Activated naive CD8-positive, alpha-beta T cell treated with anti-CD3 and anti-CD28 coated beads, Interleukin-2, amount 50 U/mL, for 16 hours (primary cell): ENCODE measurements around the gene CABLES2.

Experiments used
- DNase-seq: peaks from one replicate; pipeline ENCODE4 v3.0.0-alpha.2; 2020; ENCODE audit warnings: low read depth, low spot score

CABLES2 gene, protein sequence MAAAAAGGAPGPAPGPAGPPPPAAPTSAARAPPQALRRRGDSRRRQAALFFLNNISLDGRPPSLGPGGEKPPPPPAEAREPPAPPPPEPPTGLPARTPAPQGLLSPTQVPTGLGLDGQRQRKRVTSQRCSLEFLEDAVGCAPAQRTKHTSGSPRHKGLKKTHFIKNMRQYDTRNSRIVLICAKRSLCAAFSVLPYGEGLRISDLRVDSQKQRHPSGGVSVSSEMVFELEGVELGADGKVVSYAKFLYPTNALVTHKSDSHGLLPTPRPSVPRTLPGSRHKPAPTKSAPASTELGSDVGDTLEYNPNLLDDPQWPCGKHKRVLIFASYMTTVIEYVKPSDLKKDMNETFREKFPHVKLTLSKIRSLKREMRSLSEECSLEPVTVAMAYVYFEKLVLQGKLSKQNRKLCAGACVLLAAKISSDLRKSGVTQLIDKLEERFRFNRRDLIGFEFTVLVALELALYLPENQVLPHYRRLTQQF

DNA sequence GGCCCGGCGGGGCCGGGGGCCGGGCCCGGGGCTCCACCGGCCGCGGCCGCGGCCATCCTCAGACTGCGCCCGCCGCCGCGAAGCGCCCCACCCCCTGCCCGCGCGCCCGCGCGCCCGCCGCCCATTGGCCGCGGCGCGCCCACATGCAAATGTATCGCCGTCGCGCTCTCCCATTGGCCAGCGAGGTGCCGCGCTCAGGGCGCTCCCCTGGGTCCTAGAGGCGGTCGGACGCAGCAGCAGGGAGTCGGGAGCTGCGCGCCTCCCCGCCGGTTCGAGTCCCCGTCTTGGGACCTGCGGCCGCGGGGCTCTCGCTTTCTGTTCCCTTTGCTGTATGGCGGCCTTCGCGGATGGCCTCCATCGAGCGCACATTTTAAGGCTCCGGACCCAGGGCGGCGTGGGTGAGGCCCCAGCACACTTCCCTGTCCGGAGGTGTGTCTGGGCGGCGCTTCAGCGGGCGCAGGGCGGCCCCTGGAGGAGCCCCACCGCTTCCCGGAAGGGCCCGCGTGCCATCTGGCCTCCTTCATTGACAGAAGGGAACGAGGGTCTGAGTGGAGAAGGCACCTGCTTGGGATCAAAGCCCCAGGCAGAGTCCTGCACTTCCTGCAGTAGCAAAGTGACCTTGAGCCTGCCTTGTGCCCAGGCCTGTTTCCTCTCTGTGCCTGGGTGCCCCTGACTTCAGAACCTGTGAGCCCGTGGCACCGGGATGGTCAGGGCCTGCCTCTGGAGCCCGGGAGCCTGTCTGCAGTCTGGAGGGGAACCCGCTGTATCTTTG, at the start of gene CABLES2:
CABLES2 (minus strand) TSS at position 65 of the 772 bp plus-strand sequence; CDS start at position 56, 9 bp downstream.
- peak; percentile 82 for DNase-seq

DNA sequence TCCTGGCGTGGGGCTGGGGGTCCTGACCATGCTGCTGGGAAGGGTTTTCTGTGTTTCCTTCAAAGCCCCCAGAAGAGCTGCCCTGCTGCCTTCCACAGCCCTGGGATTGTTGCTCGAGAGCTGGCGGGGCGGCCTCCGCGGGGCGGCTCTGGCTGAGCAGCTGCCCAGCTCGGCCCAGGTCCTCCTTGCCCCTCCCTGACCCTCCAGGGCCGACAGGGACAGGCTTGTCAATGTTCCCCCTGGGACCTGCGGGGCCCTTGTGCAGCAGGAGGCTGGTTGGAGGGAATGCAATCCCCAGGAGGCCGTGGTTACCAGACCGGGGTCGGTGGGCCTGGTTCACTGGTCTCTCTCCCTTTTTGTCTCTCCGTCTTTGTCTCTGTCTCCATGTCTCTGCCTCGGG, 48.8 kb upstream of the CABLES2 start:
- no peak for DNase-seq

DNA sequence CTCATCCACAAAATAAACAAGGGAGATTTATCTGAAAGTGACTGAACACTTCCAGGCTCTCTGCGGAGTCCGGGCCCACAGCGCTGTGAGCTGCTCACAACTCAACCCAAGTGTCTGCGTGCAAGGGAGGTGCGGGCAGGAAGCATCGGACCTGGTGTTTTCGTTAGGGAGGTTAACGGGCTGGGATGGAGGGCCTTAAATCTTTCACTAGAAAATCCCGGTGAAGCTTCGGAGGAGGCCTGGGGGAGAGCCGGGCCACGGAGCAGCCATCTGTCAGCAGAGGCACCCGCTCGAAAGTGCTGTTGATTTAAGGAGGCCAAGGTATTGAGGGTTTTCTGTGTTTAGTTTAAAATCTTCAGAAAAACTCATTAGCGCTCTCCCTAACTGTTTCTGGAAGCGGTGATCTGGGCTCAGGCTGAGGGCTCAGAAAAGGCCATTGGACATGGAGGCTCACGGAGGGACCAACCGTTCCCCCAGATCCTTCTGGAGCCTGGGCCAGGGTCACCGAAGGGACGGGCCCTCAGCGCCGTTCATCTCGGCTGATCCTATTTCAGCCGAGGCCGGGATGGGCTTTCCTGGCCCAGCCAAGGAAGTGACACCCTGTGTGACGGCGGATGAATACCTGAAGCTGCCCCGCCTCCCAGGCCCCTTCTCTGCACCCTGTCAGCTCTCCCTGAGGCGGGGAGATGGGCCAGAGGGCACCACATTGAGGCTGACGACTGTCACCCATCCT, 48.0 kb upstream of the CABLES2 start:
- DNase-seq = no peak

DNA sequence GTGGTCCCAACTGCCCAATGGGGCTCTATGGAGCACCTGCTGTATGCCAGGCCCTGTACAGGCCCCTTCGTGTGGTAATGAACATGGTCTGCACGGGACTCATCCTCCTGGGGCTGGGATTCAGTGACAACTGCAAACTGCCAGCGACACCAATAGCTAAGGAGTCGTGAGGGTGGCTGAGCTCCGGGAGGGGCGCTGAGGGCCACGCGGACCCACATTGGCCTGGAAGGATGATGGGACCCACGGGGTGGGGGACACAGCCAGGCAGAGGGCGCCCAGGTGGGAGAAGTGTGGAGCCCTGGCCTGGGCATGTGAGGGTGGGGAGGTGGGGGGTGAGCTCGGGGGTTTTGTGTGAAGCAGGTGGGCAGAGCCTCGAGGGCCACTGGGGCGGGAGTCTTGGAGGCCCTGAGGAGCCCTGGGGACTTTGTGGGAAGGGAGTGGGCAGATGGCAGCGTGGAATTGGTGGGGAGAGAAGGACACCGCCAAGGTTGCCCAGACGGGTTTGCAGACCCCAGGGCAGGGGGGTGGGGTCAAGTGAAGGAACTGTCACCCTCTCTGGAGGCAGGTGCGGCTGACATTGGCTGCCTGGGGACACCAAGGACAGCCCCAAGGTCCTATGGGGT, 46.2 kb upstream of the CABLES2 start:
- DNase-seq = no peak

DNA sequence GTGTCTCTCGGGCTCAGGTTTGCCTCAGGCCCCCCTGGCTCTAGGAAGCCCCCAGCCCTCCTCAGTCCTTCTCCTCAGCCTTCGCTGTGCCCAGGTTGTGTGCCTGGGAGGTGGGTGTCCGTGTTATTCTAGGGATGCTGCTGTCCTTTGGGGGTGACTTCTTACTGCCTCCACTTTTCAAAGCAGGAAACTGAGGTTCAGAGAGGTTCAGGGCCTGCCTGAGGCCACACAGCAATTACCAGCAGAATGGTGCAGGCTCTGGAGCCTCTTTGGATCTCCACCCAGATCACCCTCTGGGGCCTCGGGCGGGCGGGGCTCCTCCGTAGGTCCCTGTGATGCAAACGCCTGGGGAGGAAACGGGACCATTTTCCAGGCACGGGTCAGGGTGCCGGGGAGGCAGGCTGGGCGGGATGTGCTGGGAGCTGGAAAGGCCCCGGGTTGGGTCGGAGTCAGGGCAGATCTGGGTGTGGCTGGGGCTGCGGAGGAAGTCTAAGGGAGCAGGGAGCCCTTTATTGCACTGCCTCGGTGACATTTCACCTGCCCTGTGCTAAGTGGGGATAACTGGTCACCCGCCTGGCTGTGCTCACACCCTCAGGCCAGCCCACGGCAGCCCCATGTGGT, 45.5 kb upstream of the CABLES2 start:
- DNase-seq = no peak

DNA sequence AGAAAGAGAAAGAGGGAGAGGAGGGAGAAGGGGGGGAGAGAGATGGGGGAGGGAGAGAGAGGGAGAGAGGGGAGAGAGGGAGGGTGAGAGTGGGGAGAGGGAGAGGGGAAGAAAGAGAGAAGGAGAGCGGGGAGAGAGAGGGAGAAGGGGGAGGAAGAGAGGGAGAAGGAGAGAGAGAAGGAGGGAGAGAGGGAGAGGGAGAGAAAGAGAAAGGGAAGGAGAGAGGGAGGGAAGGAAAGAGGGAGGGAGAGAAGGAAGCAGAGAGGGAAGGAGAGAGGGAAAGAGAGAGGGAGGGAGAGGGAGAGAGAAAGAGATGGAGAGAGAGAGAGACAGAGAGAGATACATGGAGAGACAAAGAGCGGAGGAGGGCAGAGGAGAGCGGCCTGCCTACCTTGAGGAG, 44.9 kb upstream of the CABLES2 start:
- DNase-seq = no peak

DNA sequence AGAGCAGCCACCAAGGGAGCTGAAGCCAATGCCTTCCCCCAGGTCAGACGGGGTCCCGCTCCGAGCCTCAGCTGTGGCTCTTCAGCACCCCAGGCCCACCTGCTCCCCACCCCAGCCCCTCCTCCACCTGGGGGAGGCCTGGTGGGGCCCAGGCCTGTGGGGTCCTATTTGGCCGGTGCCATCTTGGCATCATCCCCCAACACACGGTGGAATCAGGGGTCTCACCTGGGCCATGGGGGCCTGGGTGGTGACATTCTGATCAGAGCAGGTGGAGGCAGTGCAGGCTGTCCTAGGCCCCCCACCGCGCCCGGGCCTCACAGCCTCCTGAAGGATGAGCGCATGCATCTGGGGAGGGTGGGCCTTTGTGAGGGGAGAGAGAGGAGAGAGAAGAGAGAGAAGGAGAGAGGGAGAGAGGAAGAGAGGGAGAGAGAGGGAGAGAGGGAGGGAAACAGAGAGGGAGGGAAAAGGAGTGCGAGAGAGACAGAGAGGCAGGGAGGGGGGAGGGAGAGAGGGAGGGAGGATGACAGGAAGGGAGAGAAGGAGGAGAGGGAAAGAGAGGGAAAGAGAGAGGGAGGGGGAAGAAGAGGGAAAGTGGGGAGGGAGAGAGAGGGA, 44.2 kb upstream of the CABLES2 start:
- no peak for DNase-seq

DNA sequence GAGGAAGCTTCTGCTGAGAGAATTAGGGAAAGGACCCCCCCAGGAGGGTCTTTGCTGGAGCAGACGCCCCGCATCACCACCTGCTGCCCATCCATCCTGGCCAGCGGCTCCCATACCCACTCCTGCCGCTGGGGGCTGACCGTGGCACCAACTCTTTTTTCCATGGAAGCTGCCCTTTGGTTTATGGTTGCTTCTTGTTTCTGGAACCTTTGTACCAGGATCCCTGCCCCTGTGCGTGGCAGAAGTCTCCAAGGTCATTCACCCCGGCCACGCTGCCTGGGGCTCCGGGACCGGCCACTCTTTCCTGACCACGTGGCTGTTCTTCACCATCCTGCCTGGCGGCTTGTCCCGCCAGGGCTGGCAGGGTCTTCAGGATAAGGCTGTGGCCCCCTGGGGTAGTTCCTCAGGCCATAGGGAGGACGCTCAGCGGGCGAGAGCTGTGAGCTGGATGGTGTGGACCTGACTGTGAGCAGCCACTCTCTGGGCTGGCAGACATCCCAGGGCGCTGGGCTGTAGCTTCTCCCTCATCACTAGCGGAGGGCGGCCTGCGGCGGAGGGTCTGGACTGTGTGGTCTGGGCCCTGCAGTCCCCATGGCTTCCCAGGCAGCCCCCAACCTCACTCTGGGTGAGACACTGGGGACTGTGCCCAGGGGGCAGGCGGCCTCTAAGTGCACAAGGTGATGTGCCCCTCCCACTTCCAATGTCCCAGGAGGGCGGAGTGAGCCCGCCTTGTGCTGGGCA, 43.0 kb upstream of the CABLES2 start:
- DNase-seq = no peak

DNA sequence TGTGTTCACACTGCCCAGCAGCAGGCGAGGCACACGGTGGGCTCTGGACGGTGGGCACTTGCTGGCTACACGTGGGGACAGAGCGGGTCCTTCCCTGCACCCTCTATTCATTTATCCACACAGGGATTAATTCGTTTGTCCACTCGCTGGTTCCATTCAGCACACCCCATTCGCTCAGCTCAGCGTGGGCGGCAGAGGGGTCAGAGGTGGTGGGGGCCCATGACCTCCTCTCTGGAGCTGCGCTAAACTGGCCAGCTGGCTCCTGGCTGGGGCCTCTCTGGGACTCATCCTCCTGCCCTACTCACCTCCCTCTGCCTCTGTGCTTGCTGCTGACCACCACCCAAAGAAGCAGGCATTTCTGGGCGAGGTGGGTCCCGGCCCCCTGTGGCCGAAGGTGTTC, 41.7 kb upstream of the CABLES2 start:
- no peak for DNase-seq

DNA sequence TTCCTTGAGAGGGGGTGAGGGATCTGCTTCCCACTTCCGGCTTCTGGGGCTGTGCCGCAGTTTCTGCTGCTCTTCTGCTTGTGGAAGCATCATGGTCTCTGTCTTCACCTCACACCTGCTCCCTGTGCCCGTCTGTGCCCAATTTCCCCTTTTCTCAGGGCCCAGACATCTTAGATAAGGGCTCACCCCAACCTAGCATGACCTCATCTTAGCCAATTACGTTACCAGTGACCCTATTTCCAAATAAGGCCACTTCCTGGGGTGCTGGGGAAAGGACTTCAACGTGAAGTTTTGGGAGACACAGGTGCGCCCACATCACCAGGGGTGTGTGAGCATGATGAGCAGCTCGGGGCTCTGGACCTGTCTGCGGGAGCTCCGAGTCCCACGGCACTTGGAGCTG, 41.0 kb upstream of the CABLES2 start:
- no peak for DNase-seq

DNA sequence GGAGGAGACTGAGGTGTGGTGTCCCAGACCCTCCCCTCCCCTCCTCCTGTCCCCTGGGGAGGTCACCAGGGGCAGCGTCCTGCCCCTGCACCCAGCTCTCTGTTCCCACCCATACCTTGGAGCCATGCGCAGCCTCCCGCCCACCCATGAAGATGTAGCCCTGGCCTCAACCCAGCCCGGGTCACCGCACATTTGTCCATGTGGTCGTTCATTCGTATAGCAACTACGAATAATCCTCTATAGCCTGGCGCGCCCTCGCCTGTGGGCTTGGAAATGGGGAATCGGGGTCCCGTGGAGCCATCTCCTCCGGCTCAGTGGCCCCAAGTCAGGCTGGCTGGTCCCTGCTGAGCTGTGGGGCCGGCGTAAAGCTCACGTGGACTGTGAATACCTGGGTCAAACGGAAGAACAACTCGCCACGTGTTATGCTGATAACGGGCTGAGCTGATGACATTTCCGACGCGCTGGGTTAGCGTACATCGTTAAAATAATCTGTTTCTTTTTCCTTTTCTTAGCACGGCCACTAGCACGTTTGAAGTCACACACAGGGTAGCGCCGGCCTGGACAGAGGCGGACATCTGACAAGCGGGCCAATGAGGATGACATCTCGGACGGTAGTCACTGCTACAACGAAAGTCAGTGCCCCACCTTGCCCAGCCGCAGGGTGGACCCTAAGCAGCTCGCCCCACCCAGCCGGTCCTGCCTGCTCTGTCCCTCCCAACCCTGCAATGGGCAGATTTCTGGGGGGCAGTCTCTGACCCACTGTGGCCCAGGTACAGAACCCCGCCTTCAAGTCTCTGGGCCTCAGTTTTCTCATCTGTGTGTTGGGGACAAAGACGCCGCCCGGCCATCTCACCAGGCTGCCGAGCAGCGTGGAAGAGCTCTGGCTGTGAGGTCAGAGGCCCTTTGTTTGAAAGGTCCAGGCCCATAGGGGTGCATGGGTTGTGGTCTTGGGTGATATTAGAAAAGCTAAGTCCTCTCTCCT, 40.1 kb upstream of the CABLES2 start:
- DNase-seq = no peak

DNA sequence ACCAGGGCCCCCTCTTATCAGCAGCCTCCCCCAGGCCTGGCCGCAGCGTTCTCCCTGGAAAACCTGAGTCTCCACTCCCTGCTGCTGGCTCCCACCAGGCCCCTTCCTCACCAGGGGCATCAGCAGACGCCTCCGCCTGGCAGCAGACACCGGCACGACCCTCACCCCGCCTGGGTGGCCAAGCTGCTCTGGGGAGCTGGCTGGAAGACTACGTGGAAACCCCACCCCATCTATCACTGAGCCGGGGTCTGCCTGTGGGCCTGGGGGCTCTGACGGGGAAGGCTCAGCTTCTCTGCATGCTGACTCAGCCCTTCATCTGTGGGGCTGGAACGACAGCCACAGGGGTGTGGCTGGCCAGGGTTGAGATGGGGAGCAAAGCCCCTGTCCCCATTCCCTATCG, 39.4 kb upstream of the CABLES2 start:
- no peak for DNase-seq

DNA sequence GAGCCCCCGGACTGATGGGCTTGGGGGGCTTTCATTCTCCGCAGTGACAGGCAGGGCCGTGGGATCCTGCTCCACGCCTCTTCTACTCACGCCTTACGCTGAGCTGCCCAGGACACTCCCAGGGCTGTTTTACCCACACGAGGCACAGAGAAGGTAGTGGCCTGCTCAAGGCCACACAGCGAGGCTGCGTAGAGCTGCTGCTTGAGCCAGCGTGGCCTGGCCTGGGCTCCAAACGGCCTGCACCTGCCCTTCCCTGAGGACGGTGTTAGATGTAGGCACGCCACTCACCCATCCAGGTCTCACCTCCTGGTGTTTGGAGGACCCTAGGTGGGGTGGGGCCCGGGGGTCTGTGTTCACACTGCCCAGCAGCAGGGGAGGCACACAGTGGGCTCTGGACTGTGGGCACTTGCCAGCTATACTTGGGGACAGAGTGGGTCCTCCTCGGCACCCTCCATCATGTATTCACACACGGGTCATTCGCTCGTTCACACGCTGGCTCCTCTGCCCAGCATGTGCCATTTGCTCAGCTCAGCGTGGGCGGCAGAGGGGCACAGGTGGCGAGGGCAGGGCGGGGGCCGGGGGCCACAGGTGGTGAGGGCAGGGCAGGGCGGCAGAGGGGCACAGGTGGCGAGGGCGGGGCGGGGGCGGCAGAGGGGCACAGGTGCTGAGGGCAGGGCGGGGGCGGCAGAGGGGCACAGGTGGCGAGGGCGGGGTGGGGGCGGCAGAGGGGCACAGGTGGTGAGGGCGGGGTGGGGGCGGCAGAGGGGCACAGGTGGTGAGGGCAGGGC, 38.7 kb upstream of the CABLES2 start:
- DNase-seq = no peak

DNA sequence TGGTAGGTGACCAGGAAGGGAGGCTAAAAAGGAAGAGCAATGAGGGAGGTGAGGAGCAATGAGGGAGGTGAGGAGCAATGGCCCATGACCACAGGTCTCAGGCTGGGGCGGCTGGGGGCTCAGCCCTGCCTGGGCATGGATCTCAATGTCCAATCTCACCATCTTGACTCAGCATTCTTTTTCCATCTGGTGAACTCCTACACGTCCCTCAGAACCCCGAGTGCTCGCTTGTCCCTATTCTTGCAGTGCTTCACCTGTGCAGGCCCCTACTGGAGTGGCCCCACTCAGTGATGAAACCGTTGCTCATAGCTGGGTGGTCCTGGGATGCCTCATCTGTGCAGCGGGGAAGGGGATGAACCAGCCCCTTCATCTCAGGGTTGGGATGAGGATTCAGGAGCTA, 37.2 kb upstream of the CABLES2 start:
- no peak for DNase-seq

DNA sequence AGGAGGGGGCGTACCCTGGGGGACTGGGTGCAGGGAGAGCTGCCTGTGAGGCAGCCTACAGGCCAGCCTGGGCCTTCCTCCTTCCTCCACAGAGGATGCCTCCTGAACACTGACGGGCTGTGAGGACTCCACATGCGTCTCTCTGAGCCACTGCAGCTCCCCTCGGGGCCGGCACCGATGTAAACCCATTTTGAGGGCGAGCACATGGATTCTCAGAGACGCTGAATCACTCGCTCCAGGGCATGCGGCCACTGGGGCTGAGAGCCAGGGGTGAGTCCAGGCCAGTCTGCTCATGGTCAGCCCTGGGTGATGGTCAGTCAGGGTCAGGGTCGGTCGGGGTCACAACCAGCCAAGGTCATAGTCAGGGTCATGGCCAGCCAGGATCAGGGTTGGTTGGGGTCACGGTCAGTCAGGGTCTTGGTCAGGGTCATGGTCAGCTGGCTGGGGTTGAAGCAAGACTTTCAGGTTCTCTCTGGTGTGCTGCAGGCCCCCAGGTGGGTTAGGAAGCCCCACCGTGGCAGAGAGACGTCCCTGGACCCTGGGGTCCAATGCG, 35.0 kb upstream of the CABLES2 start:
- DNase-seq = no peak

DNA sequence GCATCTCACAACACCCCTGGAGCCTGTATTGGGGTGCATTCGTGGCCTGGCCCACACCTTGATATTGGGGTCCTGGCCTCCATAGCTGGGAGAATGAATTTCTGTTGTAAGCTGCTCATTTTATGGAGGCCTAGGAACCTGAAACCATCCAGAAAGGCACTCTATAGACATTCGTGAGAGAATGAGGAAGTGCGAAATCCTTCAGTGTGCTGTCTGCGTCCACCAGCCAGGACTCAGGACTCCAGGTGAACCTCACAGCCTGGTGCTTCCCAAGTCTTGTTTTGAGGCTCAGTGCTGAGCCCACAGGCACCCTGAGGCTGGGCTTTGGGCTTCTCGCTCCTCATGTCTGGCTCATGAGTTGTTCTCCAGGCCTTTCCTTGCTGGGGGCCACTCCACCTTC, 32.1 kb upstream of the CABLES2 start:
- no peak for DNase-seq

DNA sequence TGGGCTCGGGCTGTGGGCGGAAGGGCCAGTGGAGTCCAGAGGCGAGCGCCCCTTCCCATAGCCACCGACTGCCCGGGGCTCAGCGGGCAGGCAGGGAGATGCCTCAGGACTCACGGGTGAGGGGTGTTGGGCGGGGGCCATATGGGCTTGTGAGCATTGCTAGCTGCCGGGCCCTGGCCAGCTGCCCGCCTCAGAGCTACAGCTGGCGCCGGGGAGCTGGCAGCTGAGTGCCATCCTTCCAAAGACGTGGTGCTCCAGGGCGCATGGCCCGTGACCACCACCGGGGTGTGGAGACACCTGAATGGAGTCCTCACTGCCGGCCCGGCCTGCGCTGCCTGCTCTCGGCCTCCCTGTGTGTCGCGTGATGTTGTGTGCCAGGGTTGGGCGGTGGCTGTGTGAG, 30.8 kb upstream of the CABLES2 start:
- DNase-seq = no peak

DNA sequence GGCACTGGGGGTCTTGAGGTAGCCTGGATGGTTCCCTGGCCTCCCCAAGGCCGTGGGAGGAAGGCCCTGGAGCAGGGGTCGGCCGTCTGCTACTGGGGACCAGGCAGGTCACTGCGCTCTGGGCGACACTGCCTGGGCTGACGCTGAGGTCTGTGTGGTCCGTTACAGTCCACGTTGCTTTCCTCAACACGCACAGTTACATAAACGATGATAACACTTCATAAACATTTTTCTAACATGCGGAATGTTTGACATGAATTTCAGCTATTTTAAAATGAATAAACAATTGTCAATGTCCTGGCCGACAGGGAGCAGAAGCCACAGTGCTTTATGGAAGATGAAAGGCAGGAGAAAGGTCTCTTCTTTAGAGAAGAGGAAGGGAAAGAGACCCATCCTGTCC, 30.4 kb upstream of the CABLES2 start:
- no peak for DNase-seq
